ENCODE results near the gene TJP3.

The TJP3 gene

GRCh38 chr19:3670796-3671679 is 37.1 kb upstream of the TJP3 start:
- no peak for DNase-seq (ENCODE audit: low read depth)

DNA sequence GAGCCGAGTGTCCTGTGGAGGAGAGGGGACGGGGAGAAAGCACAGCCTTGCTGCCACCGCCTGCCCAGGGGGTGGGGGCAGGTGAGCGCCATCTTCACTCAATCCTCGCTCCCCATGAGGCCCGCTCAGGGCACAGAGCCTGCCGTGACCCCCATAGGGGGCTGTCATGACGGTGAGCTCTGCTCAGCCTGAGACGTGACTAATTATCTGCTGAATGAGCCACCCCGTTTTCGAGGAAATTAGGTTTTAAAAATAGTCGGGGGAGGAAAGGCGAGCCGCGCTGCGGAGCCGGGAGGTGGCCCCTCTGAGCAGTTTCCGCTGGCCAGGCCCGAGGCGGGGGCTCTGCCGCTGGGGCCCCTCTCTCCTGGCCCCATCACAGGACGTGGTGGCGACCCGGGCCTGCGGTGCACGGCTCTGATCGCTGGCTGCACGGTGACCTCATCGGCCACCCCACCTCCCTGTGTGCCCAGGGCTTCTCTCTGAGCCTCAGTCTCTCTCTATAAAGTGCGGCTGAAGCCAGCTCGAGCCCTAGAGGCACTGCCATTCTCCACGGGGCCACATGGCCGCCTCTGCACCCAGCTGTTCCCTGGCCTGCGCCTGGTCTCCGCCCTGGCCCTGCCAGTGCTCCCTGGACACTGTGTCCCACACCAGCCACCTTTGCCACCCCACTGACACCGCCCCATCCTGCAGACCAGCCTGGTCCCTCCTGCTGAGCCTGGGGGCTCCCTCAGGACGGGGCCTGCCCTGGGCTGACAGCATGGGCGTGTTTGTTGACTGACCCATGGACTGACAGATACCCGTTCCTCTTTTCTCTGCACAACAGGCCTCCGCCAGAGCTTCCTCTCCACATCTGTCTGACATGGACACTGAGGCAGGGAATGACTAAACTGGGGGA is 36.3 kb upstream of the TJP3 start:
- DNase-seq (ENCODE audit: low read depth), result no peak

DNA sequence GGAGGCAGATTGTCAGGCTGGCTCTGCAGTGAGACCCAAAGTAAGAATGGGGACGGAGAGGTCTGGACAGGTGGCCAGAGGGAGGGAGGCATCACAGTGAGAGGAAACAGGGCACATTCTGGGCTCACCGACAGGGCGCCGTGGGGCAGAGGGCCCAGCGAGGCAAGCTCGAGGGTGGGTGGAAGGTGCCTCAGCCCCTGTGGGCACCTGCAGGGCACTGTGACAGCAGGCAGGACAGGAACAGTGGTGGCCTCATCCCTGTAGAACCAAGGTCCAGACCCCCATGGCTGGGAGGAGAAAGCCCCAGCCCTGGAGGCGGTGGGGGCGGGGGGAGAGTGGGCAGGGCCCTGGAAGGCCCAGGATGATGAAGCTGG is 35.6 kb upstream of the TJP3 start:
- no peak for DNase-seq (ENCODE audit: low read depth)

DNA sequence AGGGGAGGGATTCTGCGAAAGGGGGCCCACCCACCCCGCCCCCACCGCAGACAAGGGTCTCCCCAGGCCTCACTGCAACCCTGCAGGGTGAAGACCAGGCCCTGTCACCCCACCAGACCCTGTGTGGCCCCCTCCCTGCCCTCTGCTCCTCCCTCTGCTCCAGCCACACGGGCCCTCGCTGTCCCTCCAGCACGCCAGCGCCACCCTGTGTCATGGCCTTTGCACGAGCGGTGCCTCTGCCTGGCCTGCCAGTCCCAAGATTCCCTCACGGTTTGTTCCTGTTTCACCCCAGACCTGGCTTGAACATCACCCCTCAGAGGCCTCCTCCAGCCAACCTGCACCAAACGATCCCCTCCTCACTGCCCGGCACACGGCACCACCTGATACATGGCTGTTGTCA is 35.2 kb upstream of the TJP3 start:
- no peak for DNase-seq (ENCODE audit: low read depth)

- DNase-seq (ENCODE audit: low read depth), result no peak
Measured at GRCh38 chr19:3673506-3674439, 34.4 kb upstream of the TJP3 start.

DNA sequence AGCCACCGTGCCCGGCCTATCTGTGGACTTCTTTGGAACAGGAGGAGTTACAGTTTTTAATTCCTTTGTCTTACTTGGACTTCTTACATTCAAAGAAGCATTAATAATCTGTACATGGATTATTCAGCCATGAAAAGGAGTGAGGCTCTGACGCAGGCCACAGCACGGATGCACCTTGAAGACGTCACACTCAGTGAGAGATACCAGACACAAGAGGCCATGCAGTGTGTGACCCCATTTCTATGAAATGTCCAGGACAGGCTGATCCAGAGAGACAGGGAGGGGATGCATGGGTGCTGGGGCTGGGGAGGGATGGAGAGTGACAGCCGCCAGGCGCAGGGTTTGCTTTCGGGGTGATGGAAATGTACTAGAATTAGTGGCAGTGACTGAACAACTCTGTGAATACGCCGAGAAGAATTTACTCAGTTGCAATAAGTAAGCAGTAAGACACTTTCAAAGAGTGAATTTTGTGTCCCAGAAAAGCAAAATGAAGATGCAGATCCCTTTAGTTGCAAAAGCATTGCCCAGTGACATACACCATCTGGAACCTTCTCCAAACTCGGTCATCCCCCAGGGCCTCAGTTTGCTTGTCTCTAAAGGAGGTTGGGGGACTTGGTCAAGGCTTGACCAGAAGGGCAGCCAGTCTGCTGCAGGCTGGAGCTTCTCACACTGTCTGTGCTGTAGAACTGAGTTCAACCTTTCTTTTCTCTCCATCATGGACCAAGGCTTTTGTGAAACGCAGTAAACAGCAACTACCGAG is 33.2 kb upstream of the TJP3 start:
- DNase-seq (ENCODE audit: low read depth), result no peak

GRCh38 chr19:3678188-3678587 is 30.0 kb upstream of the TJP3 start:
- no peak for DNase-seq (ENCODE audit: low read depth)

DNA sequence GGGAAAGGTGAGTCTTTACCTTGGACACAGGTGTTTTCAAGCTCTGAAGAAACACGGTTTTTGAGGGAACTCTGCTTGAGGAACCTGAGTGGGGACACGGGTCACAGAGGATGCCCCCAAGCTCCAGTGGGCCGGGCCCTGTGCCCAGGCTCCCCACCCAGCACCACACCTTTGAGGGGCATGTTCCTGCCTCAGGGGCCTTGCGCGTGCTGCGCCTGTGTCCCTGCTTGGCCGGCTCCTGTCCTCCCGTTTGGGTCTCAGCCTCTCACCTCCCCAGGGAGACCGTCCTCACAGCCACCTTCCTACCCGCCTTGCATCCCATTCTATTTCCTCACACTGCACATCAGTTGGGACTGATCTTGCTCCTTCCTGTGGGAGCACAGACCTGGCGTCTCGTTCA is 29.0 kb upstream of the TJP3 start:
- no peak for DNase-seq (ENCODE audit: low read depth)

DNA sequence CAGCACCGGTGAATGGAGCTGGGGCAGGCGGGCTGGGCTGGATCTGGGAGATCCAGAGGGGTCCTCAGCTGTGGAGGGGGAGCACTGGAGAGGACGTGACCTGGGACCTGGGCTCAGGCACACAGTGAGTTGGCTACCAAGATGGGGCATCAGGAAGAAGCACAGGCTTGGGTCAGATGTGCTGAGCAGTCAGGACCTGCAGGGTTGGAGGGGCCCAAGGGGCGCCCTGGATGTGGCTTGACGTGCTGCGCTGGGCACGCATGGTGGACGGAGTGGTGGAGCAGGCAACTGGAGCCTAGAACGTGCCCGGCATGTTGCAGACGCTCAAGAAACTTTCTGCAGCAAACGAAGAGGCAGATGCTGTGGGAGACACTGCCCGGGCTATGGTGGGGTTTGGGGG is 28.6 kb upstream of the TJP3 start:
- DNase-seq (ENCODE audit: low read depth), result no peak

DNA sequence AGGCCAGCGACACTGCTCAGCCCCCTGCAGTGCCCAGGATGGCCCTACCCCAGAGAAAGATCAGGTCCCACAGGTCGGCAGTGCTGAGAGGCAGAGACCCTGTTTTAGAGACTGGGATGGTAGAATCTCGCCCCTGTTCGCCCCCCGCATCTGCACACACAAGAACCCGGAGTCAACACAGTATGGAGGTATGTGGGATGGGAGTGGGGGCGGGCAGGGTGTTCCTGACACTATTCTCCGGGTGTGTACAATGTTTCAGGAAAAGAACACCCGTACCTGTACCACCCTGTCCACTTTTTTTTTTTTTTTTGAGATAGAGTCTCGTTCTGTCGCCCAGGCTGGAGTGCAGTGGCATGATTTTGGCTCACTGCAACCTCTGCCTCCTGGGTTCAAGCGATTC is 27.2 kb upstream of the TJP3 start:
- DNase-seq (ENCODE audit: low read depth), result no peak

DNA sequence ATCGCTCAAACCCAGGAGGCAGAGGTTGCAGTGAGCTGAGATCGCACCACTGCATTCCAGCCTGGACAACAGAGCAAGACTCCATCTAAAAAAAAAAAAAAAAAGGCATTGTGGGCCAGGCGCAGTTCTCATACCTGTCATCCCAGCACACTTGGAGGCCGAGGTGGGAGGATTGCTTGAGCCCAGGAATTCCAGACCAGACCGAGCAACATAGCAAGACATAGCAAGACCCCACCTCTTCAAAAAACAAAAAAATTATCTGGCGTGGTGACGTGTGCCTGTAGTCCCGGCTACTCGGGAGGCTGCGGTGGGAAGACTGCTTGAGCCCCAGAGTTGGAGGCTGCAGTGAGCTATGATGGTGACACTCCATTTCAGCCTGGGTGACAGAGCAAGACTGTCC is 25.9 kb upstream of the TJP3 start:
- no peak for DNase-seq (ENCODE audit: low read depth)

DNA sequence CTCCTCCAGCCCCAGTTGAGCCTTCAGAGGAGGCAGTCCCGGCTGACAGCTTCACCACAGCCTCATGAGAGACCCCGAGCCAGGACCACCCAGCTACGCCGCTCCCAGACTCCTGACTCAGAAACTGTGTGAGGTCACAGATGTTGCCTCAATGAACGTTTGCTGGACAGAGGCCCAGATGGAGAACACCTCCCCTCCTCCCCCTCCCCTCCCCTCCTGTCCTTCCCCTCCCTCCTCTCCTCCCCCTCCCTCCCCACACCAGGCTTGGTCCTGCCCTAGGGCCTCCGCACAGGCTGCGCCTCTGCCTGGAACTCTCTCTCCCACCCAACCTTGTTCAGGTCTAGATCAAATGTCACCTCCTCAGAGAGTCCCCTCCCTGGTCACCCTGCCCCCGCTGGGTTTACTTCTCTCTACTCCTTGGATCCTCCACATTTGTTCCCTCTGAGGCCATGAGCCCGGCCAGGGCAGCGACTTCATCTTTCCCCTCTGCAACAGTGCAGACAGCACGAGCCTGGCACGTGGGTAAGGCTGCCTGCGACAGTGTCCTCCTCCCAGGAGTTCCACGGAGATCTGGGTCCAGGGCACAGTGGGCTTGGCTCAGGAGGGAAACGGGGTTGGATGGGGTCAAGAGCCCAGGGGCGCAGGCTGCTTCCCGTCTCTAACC is 25.3 kb upstream of the TJP3 start:
- peak; percentile 46 for DNase-seq (ENCODE audit: low read depth)

DNA sequence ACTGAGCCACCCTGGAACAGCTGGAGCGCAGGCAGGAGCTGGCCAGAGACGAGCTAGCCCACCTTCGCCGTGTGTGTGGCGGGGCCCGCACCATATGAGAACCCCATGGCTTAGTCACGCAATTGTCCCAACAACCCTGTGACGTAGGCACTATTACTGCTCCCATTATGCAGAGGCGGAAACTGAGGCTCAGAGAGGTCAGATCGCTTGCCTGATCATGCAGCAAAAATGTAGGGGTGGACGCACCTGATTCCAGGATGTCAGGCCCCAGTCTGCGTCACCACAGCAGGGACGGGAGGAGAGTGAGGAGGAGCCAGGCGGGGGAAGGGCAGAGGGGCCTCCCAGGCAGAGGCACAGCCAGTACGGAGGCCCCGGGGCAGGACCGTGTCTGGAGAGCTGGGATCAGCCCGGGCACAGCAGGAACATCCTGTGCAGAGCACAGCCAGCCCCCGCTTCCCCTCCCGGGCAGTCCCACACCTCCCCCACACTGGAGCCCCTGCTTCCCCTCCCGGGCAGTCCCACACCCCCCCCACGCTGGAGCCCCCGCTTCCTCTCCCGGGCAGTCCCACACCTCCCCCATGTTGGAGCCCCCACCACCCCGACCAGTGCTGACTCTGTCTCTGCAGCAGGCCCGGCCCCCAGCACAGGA is 24.7 kb upstream of the TJP3 start:
- peak; percentile 84 for DNase-seq (ENCODE audit: low read depth)

DNA sequence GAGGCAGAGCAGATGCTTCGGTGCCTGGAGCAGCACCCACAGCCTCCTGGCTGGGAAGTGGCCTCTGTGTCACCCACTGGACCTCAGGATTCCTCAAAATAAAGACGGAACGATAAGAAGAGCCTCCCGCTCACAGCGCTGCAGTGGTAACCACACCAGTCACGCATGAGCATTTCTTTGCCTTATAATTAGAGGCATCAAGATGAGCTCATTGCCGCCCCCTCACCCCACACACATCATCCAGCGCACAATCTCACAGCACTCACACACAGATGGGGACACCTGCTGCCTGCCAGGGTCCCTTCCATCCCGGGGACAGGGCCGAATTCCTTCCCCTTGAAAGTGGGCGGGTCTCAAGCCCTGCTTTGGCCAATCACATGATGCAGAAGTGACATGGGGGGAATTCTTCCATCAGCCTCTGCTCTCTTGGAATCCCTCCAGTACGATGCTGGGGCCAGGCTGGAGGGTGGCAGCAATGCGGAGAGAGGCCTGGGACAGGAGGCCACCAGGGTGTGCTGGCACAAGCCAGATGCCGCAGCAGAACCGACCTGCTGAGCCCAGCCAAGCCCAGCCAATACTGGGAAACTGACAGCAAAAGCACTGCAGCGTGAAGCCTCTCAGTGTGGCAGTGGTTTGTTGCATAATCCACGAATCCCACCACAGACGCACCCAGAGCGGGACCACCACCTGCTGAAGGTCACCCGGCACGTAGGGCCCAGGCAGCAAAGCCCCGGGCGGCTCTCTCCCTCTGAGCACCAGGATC is 23.9 kb upstream of the TJP3 start:
- peak; percentile 70 for DNase-seq (ENCODE audit: low read depth)

GRCh38 chr19:3684817-3685410 is 23.3 kb upstream of the TJP3 start:
- no peak for DNase-seq (ENCODE audit: low read depth)

DNA sequence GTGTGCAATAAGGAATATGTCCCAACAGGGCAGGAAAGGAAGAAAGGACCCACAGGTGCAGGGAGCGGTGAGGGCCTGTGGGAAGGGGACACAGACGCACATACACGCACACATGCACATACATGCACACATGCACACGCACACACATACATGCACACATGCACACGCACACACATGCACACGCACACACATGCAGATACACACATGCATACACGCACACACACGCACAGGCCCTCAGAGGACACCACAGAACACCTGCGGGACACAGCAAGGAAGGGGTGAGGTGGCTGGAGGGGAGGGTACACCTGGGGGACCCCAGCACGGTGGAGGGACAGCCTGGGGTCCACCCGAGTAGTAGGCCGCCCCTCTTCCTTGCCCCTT is 20.8 kb upstream of the TJP3 start:
- no peak for DNase-seq (ENCODE audit: low read depth)

DNA sequence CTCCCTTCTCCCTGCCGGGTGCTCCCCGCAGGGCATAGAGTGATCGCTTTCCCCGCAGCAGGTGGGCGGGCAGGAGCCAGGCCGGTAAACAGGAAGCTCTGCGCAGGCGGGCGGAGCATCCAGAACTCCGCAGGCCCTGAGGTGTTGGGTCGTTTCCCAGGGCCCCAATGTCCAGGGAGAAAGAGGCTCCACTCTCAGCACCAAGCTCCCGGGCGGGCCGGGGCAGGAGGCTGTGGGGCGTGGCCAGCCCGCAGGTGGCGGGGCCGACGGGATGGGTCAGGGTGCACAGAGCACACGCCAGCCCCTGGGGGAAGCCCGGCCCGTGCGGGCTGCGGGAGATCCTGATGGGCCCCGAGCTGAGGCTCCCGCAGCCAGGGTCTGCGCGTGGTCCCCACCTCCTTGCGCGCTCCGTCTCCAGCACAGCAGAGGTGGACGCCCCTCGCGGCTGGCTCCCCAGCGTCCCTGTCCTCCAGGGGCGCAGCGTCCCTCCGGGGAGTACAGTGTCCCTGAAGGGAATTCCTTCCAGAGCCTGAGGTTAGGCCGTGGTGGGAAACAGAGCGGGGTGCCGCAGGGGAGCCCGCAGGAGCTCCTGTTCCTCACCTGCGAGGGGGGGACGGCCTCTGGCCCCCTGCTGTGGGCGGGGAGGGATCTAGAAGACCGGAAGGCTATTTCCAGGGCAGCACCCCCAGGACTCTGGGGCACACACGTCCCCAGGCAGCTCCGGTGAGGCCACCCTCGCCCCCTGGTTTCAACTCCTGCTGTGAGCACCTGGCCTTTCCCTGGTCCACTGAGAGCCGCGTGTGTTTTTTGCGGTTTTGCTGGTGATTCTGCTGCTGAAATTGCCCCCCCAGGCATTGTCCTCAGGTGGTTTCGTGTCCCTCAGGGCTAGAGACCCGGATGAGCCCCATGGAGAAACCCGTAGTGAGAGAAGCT is 20.1 kb upstream of the TJP3 start:
- DNase-seq (ENCODE audit: low read depth), result no peak
